Endothelial cell of umbilical vein (primary cell): ENCODE measurements around the gene CTXN2. TPM values are rescaled to one million over a fixed set of nuclear protein-coding genes. Genes with fewer than 3 reads are reported as not detected.

ENCODE experiments used
- BruUV-seq: library from RNA; stranded (reverse); fragments of 400-500 nt; replicated peaks from 2 replicates; lab custom pipeline; 2021; lab: Mats Ljungman, UMichigan
- CTCF ChIA-PET: fragments of 300-600, 350-600 bp; sonication (Branson Sonifier 250); formaldehyde crosslinking; loops from one replicate; lab custom pipeline; 2021; ENCODE audit warnings: antibody characterized with exemption, inconsistent platforms; lab: Charles Lee
- POLR2A ChIA-PET: fragments of 300-600, 350-600 bp; sonication (Branson Sonifier 250); formaldehyde crosslinking; loops from one replicate; lab custom pipeline; 2021; ENCODE audit warnings: antibody characterized with exemption, inconsistent platforms; lab: Charles Lee
- DNase-seq: peaks from one replicate; pipeline ENCODE4 v3.0.0-alpha.2; 2011; ENCODE audit warnings: low read depth, low spot score
- FAIRE-seq: peaks from 2 replicates; lab custom pipeline; 2011; peaks lifted over from hg19 to GRCh38; lab: Jason Lieb, UNC
- H2AFZ ChIP-seq: 2 replicates; pipeline ENCODE4 v1.6.0; 2012; ENCODE audit warnings: low read depth, low read length, control low read depth, inconsistent platforms
- H3K27ac ChIP-seq: 2 replicates; pipeline ENCODE4 v1.5.1; 2011; ENCODE audit warnings: low read depth, mild to moderate bottlenecking, control low read depth, low read length, moderate library complexity; ENCODE audit not compliant: insufficient read depth
- H3K27me3 ChIP-seq, 2 experiments: 2 replicates each; pipeline versions ENCODE4 v1.6.0 to v1.6.1; 2011; ENCODE audit warnings: low read length in 2 of 2, mixed read lengths in 1 of 2; ENCODE audit not compliant: control insufficient read depth in 2 of 2, insufficient read depth in 2 of 2
- H3K36me3 ChIP-seq, 2 experiments: 2 replicates in 1 of 2; 3 replicates in 1 of 2; pipeline ENCODE4 v1.5.1; 2011; ENCODE audit warnings: low read length in 2 of 2, mild to moderate bottlenecking in 1 of 2, moderate library complexity in 1 of 2; ENCODE audit not compliant: control insufficient read depth in 2 of 2, insufficient read depth in 2 of 2; ENCODE audit errors: extremely low read depth in 1 of 2
- H3K4me1 ChIP-seq: 3 replicates; pipeline ENCODE4 v1.5.1; 2011; ENCODE audit warnings: mild to moderate bottlenecking, low read length; ENCODE audit not compliant: control insufficient read depth, insufficient read depth; ENCODE audit errors: extremely low read depth
- H3K4me2 ChIP-seq: 2 replicates; pipeline ENCODE4 v1.6.1; 2011; ENCODE audit warnings: low read length, control low read depth, mixed read lengths; ENCODE audit not compliant: insufficient read depth
- H3K4me3 ChIP-seq, 3 experiments: fragments of 200-600 bp in 1 of 3; sonication (generic), shearing (Covaris generic) in 1 of 3; replicated peaks in 1 of 3; 2 replicates each; pipeline ENCODE4 v1.5.1; 2011 to 2016; ENCODE audit warnings: control low read depth in 3 of 3, low read length in 3 of 3, mild to moderate bottlenecking in 2 of 3, inconsistent platforms in 1 of 3, low read depth in 1 of 3, moderate library complexity in 1 of 3; ENCODE audit not compliant: insufficient read depth in 1 of 3
- H3K79me2 ChIP-seq: 2 replicates; pipeline ENCODE4 v1.6.0; 2012; ENCODE audit warnings: low read length, inconsistent platforms; ENCODE audit not compliant: control insufficient read depth, insufficient read depth
- H3K9ac ChIP-seq: replicated peaks from 2 replicates; pipeline ENCODE3; 2011; ENCODE audit warnings: low read length, control low read depth; ENCODE audit not compliant: insufficient read depth; ENCODE audit errors: extremely low read depth
- H3K9me1 ChIP-seq: replicated peaks from 3 replicates; pipeline ENCODE4 v1.6.0; 2011; ENCODE audit warnings: mild to moderate bottlenecking, low read length; ENCODE audit not compliant: control insufficient read depth, insufficient read depth; ENCODE audit errors: extremely low read depth
- H3K9me3 ChIP-seq: replicated peaks from 2 replicates; pipeline ENCODE4 v1.5.1; 2012; ENCODE audit warnings: low read length, inconsistent platforms; ENCODE audit not compliant: control insufficient read depth, insufficient read depth
- H4K20me1 ChIP-seq: replicated peaks from 2 replicates; pipeline ENCODE3; 2011; ENCODE audit warnings: mild to moderate bottlenecking, low read length; ENCODE audit not compliant: control insufficient read depth, insufficient read depth; ENCODE audit errors: extremely low read depth
- CTCF ChIP-seq, 2 donors: IDR thresholded peaks; 1 replicate in 1 of 2; 2 replicates in 1 of 2; pipeline ENCODE4 v1.5.1; 2011; ENCODE audit warnings: low read length in 2 of 2, mild to moderate bottlenecking in 2 of 2, moderate library complexity in 2 of 2, control low read depth in 1 of 2, inconsistent platforms in 1 of 2, low read depth in 1 of 2; ENCODE audit not compliant: insufficient read depth in 1 of 2; ENCODE audit errors: extremely low read depth in 1 of 2
- EZH2 ChIP-seq: IDR thresholded peaks from 2 replicates; pipeline ENCODE4 v1.6.1; 2012; ENCODE audit warnings: borderline replicate concordance, low read depth, mild to moderate bottlenecking, moderate library complexity, low read length, inconsistent platforms; ENCODE audit not compliant: severe bottlenecking
- FOS ChIP-seq: IDR thresholded peaks from 2 replicates; pipeline ENCODE4 v1.6.1; 2011; ENCODE audit warnings: mild to moderate bottlenecking, low read length, moderate library complexity, borderline replicate concordance; ENCODE audit not compliant: insufficient read depth
- GATA2 ChIP-seq: IDR thresholded peaks from 2 replicates; pipeline ENCODE4 v1.7.0; 2011; ENCODE audit warnings: low read depth, mild to moderate bottlenecking, moderate library complexity, mixed read lengths, low read length; ENCODE audit not compliant: insufficient read length, insufficient read depth
- JUN ChIP-seq: IDR thresholded peaks from 2 replicates; pipeline ENCODE4 v1.6.1; 2011; ENCODE audit warnings: borderline replicate concordance, low read depth; ENCODE audit not compliant: insufficient read length, insufficient read depth
- MAX ChIP-seq: IDR thresholded peaks from 2 replicates; pipeline ENCODE4 v1.6.1; 2011; ENCODE audit not compliant: insufficient read depth, insufficient read length
- MYC ChIP-seq: IDR thresholded peaks from one replicate; pipeline ENCODE4 v1.6.1; 2011; ENCODE audit warnings: mild to moderate bottlenecking, low read depth, low read length
- POLR2A ChIP-seq: IDR thresholded peaks from 2 replicates; pipeline ENCODE4 v1.6.1; 2012; ENCODE audit warnings: low read depth, mild to moderate bottlenecking, control low read depth, low read length
- POLR2AphosphoS5 ChIP-seq: IDR thresholded peaks from 2 replicates; pipeline ENCODE4 v1.6.1; 2012; ENCODE audit warnings: low read depth, mild to moderate bottlenecking, control low read depth, low read length, moderate library complexity; ENCODE audit not compliant: insufficient read depth
- dilution Hi-C: fragments of 300-500 bp; cut with MboI; formaldehyde crosslinking; loops from one replicate; pipeline ENCODE4 v1.15.0; 2019; ENCODE audit warnings: low sequenced_read_pairs; ENCODE audit not compliant: extremely low pct_ligation_motif_present
- intact Hi-C: fragments of 100-400 bp; cut with micrococcal nuclease; formaldehyde crosslinking; loops from one replicate; pipeline ENCODE4 v1.10.0; 2022
- polyA plus RNA-seq, 4 experiments: library from polyadenylated mRNA; depleted of rRNA in 3 of 4; stranded (reverse) in 3 of 4; unstranded in 1 of 4; fragments of >200 nt; gene quantifications; 2 replicates each; pipeline versions ENCODE4 v1.2.1 to v1.2.3, GENCODE V29; 2011 to 2012; ENCODE audit warnings: missing spikeins in 1 of 4
- total RNA-seq: library from RNA; stranded (reverse); gene quantifications from 2 replicates; pipeline ENCODE4 v1.2.3, GENCODE V29; 2021

The CTXN2 gene
- total and polyA plus RNA-seq, 2 donors (not counting 3 experiments of a cell fraction or from before 2014, with no cell fraction given) = 0.01 TPM; not detected in 1

GRCh38 chr15:48185529-48185928, 5.9 kb upstream of the CTXN2 start:
- DNase-seq = no peak
- H3K9me1 ChIP-seq = no peaks in the 10 kb centered on the region
- no peak overlapping the region for H3K9ac ChIP-seq
- peaks cover 5 to 9% of the 10 kb centered on the region in 2 experiments for H3K27me3 ChIP-seq
- no peak overlapping the region for H3K4me2 ChIP-seq
- ChIA-PET POLR2A (no interaction called here), CTCF (no interaction called here)
- no peaks in the 10 kb centered on the region for H3K36me3 ChIP-seq
- H2AFZ ChIP-seq = no peak overlapping the region
- no TSS peak for BruUV-seq
- dilution Hi-C loops (no loop called here), intact Hi-C loops (no loop called here)
- H3K9me3 ChIP-seq = no peaks in the 10 kb centered on the region
- no peak overlapping the region for H3K27ac ChIP-seq
- no peaks in the 10 kb centered on the region for H3K79me2 ChIP-seq
- H3K4me1 ChIP-seq = no peaks in the 10 kb centered on the region
- no peak overlapping the region for H3K4me3 ChIP-seq
- no peak for FAIRE-seq
- TF ChIP-seq MYC (no peak), JUN (no peak), FOS (no peak), GATA2 (no peak), EZH2 (no peak), POLR2AphosphoS5 (no peak), MAX (no peak), CTCF (IDR thresholded peaks at IDR 0.05; ENCODE audit: extremely low read depth in 1 of 2, insufficient read depth in 1 of 2, low read depth in 1 of 2, low read length in 2 of 2) (no peak), POLR2A (no peak)
- H4K20me1 ChIP-seq = no peaks in the 10 kb centered on the region
